Transverse colon (tissue), 4 donors: ENCODE measurements around the gene WDR64.

Experiments
- EP300 ChIP-seq: sonication (generic); formaldehyde crosslinking; IDR thresholded peaks from one replicate; pipeline ENCODE4 v1.6.1; 2017; ENCODE audit warnings: antibody characterized with exemption, low read depth
- POLR2A ChIP-seq: fragments of 450-650 bp; IDR thresholded peaks from one replicate; pipeline ENCODE4 v1.6.1; 2016; ENCODE audit warnings: antibody characterized with exemption, mild to moderate bottlenecking, moderate library complexity
- POLR2AphosphoS5 ChIP-seq, 3 donors: sonication (generic); formaldehyde crosslinking; IDR thresholded peaks; one replicate each; pipeline ENCODE4 v1.6.1; 2016; ENCODE audit warnings: antibody characterized with exemption in 3 of 3
- TF ChIP-seq, protein P1 (sequence below), 5 experiments: fragments of 200-600 bp in 3 of 5; fragments of 450-650 bp in 2 of 5; sonication (generic) in 3 of 5; IDR thresholded peaks; 1 replicate in 2 of 5; 2 replicates in 3 of 5; pipeline ENCODE4 v1.5.1; 2016 to 2017; ENCODE audit warnings: antibody characterized with exemption in 5 of 5, inconsistent platforms in 3 of 5, mild to moderate bottlenecking in 2 of 5, moderate library complexity in 1 of 5

DNA sequence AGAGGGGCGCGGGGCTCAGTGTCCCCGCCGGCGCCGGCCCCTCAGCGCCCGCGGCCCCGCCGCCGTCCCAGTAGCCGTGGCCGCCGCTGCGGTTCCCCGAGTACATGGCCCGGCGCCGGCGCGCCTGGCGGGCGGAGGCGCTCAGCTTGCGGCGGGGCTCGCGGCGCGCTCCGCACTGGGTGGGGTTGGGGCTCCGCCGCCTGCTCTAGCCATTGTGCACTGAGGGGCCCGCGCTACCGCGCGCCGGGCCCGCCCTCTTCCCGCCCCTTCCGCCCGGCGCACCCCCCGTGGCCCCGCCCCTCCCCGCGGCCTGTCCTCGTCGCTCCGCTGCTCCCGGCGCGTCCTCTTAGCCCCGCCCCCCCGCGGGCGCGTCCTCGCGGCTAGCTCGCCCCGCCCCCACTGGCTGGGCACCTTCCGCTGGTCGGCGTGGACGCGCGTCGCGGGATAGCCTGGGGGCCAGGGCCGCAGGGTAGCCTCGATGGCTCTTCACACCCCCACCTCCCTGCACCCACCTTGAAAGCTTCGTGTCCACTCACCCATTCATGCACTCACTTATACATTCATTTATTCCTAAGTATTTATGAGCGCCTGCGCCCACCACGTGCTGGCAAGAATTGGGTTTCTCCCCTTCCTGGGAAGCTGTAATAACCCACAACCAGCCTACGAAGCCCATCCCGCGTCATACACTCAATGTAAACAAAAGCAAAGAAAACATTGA lies 11.8 kb upstream of the WDR64 start, which contains the start of the genes CHML and OPN3:
- TF ChIP-seq, protein P1, sequence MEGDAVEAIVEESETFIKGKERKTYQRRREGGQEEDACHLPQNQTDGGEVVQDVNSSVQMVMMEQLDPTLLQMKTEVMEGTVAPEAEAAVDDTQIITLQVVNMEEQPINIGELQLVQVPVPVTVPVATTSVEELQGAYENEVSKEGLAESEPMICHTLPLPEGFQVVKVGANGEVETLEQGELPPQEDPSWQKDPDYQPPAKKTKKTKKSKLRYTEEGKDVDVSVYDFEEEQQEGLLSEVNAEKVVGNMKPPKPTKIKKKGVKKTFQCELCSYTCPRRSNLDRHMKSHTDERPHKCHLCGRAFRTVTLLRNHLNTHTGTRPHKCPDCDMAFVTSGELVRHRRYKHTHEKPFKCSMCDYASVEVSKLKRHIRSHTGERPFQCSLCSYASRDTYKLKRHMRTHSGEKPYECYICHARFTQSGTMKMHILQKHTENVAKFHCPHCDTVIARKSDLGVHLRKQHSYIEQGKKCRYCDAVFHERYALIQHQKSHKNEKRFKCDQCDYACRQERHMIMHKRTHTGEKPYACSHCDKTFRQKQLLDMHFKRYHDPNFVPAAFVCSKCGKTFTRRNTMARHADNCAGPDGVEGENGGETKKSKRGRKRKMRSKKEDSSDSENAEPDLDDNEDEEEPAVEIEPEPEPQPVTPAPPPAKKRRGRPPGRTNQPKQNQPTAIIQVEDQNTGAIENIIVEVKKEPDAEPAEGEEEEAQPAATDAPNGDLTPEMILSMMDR (IDR thresholded peaks at IDR 0.05): no peak
- TF ChIP-seq POLR2A (no peak), POLR2AphosphoS5 (IDR thresholded peaks at IDR 0.05) (peak; percentile 51 to 85 (median 83)), EP300 (no peak)
